HEK293T (cell line): ENCODE measurements around the gene FANCG.

Experiments used
- CTCF ChIA-PET: fragments of 350-600 bp; formaldehyde crosslinking; extraction: SDS; loops from one replicate; lab custom pipeline; 2021; ENCODE audit warnings: antibody characterized with exemption, inconsistent platforms; lab: Yijun Ruan, JAX
- POLR2A ChIA-PET: fragments of 350-600 bp; formaldehyde crosslinking; extraction: SDS; loops from one replicate; lab custom pipeline; 2020; ENCODE audit warnings: antibody characterized with exemption, inconsistent platforms; lab: Yijun Ruan, JAX
- DNase-seq: peaks from one replicate; pipeline ENCODE4 v3.0.0; 2012; ENCODE audit warnings: mixed read lengths; ENCODE audit errors: extremely low spot score
- ARNT ChIP-seq: fragments of 450-650 bp; IDR thresholded peaks from 2 replicates; pipeline ENCODE4 v1.6.1; 2017; ENCODE audit warnings: mild to moderate bottlenecking
- BHLHE40 ChIP-seq: fragments of 450-650 bp; IDR thresholded peaks from 2 replicates; pipeline ENCODE4 v1.6.1; 2016; ENCODE audit warnings: mild to moderate bottlenecking, moderate library complexity, borderline replicate concordance
- CTBP1 ChIP-seq: fragments of 450-650 bp; IDR thresholded peaks from 2 replicates; pipeline ENCODE4 v1.6.1; 2016; ENCODE audit warnings: borderline replicate concordance
- ELF4 ChIP-seq: fragments of 450-650 bp; IDR thresholded peaks from 2 replicates; pipeline ENCODE4 v1.6.1; 2017; ENCODE audit warnings: antibody characterized with exemption
- FOXA1 ChIP-seq: fragments of 450-650 bp; IDR thresholded peaks from 2 replicates; pipeline ENCODE4 v1.6.1; 2016; ENCODE audit warnings: mild to moderate bottlenecking
- FOXK2 ChIP-seq: fragments of 450-650 bp; IDR thresholded peaks from 2 replicates; pipeline ENCODE4 v1.6.1; 2016; ENCODE audit warnings: mild to moderate bottlenecking
- FOXM1 ChIP-seq: fragments of 450-650 bp; IDR thresholded peaks from 2 replicates; pipeline ENCODE4 v1.6.1; 2017; ENCODE audit warnings: mild to moderate bottlenecking, borderline replicate concordance
- HDGF ChIP-seq: fragments of 450-650 bp; IDR thresholded peaks from 2 replicates; pipeline ENCODE4 v1.6.1; 2017; ENCODE audit warnings: antibody characterized with exemption, borderline replicate concordance
- L3MBTL2 ChIP-seq: fragments of 450-650 bp; conservative IDR thresholded peaks from 2 replicates; pipeline ENCODE4 v1.6.1; 2016; ENCODE audit warnings: mild to moderate bottlenecking
- LEF1 ChIP-seq: fragments of 450-650 bp; IDR thresholded peaks from 2 replicates; pipeline ENCODE4 v1.6.1; 2017; ENCODE audit warnings: mild to moderate bottlenecking, borderline replicate concordance
- NFRKB ChIP-seq: fragments of 450-650 bp; IDR thresholded peaks from 2 replicates; pipeline ENCODE4 v1.6.1; 2016; ENCODE audit warnings: mild to moderate bottlenecking, moderate library complexity
- PKNOX1 ChIP-seq: fragments of 450-650 bp; IDR thresholded peaks from 2 replicates; pipeline ENCODE4 v1.6.1; 2016
- SP1 ChIP-seq: fragments of 450-650 bp; IDR thresholded peaks from 2 replicates; pipeline ENCODE4 v1.6.1; 2017
- SUZ12 ChIP-seq: fragments of 450-650 bp; IDR thresholded peaks from 2 replicates; pipeline ENCODE4 v1.6.1; 2016; ENCODE audit warnings: mild to moderate bottlenecking
- TARDBP ChIP-seq: fragments of 450-650 bp; IDR thresholded peaks from 2 replicates; pipeline ENCODE4 v1.6.1; 2016
- ZNF384 ChIP-seq: fragments of 450-650 bp; IDR thresholded peaks from 2 replicates; pipeline ENCODE4 v1.6.1; 2016

FANCG gene

GRCh38 chr9:35054185-35054835 lies 25.4 kb downstream of the FANCG start:
- CTCF ChIA-PET = no interaction called here
- no peak for DNase-seq
- TF ChIP-seq TARDBP = no peak
- POLR2A ChIA-PET = no interaction called here

DNA sequence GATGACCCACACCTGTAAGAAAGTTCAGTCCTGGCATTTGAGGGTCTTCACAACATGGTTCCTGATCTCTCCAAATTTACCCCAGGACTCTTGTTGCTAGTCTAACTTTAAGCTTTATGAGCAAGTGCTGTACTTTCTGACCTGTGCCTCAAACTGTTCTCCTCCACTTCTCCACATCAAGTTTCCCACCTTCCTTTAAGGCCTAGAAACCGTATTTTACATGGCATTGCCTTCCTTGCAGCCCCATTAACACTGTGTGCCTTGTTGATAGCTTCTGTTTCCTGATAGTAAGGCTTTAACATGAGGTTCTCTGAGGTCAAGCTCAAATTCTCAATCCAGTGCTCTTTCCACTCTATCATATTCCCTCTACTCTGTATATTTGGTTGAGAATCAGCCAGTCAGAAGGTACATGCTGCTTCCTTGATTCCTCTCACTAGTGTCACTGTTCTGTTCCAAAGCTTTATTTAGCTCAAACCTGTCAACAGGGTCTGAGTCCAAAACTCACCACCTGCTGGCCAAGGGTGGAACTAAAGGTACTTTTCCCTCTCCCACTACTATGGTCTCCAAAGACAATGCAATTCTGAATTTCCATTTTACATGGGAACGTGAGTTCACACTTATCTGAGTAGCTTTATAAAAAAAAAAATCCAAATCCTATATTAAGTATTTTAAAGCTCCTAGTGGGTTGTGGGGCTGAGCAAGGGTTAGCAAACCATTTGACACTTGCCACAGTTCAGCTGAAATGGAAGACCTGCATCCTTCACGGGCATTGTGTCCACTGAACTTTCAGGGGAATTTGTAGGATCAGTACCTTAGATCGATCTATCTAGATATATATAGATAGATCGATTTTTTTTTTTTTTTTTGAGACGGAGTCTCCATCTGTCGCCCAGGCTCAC lies 28.4 kb downstream of the FANCG start:
- TF ChIP-seq L3MBTL2 (no peak), FOXA1 (no peak), CTBP1 (no peak), SUZ12 (no peak), FOXK2 (no peak), ARNT (no peak), TARDBP (no peak), FOXM1 (no peak), HDGF (no peak), SP1 (no peak), BHLHE40 (no peak), ELF4 (no peak), NFRKB (no peak), LEF1 (no peak), ZNF384 (no peak)
- POLR2A ChIA-PET = interaction anchor here (0.8 to 1.6 kb wide), 4 partner anchors 20 to 62 kb away, joined by 3 to 4 read pairs (median 4); partner anchors contain the start of genes DNAJB5 and FANCG
- CTCF ChIA-PET = interaction anchor here (0.7 to 1.6 kb wide), 9 partner anchors 9 to 438 kb away, joined by 3 to 7 read pairs (median 5); no protein-coding TSS in a partner anchor
- peak; percentile 61 for DNase-seq

- CTCF ChIA-PET = no interaction called here
- DNase-seq = no peak
- POLR2A ChIA-PET = no interaction called here
- no peak for TF ChIP-seq LEF1
These were observed 31.2 kb downstream of the FANCG start for GRCh38 chr9:35048511-35048910.

GRCh38 chr9:35044071-35044470 lies 35.7 kb downstream of the FANCG start:
- no peak for TF ChIP-seq L3MBTL2
- TF ChIP-seq ELF4 = no peak
- TF ChIP-seq FOXK2 = no peak
- TF ChIP-seq SP1 = no peak
- TF ChIP-seq SUZ12 = no peak
- TF ChIP-seq TARDBP = no peak
- TF ChIP-seq ZNF384 = no peak
- no peak for TF ChIP-seq FOXA1
- no peak for TF ChIP-seq LEF1
- no peak for TF ChIP-seq HDGF
- TF ChIP-seq FOXM1 = no peak
- no peak for TF ChIP-seq BHLHE40
- no peak for TF ChIP-seq PKNOX1
- no peak for TF ChIP-seq NFRKB
- no peak for TF ChIP-seq ARNT
- TF ChIP-seq CTBP1 = no peak
- POLR2A ChIA-PET = interaction anchor here (1.4 kb wide), 1 partner anchor 28 kb away, joined by 4 read pairs; the partner anchor contains the start of gene VCP
- no peak for DNase-seq
- CTCF ChIA-PET = no interaction called here

GRCh38 chr9:35042891-35043545 lies 36.7 kb downstream of the FANCG start:
- CTCF ChIA-PET = interaction anchor here (1.0 kb wide), 1 partner anchor 8 kb away, joined by 5 read pairs; no protein-coding TSS in a partner anchor
- TF ChIP-seq FOXM1 (no peak), ELF4 (no peak), BHLHE40 (no peak), LEF1 (no peak), CTBP1 (no peak), SUZ12 (no peak), FOXA1 (no peak), ARNT (no peak), ZNF384 (no peak), PKNOX1 (no peak), L3MBTL2 (no peak), SP1 (no peak), FOXK2 (no peak), NFRKB (no peak), TARDBP (no peak)
- DNase-seq = no peak
- POLR2A ChIA-PET = no interaction called here

GRCh38 chr9:35042081-35042604 lies 37.6 kb downstream of the FANCG start:
- TF ChIP-seq NFRKB (no peak), SUZ12 (no peak), FOXM1 (no peak), ARNT (no peak), L3MBTL2 (no peak), PKNOX1 (no peak), ELF4 (no peak), ZNF384 (no peak), FOXK2 (no peak), BHLHE40 (no peak), HDGF (no peak), CTBP1 (no peak), LEF1 (no peak), SP1 (no peak), FOXA1 (no peak), TARDBP (no peak)
- CTCF ChIA-PET = interaction anchor here (0.5 to 1.0 kb wide), 3 partner anchors 9 to 217 kb away, joined by 3 to 5 read pairs (median 5); partner anchors contain the start of gene FANCG
- no peak for DNase-seq
- POLR2A ChIA-PET = no interaction called here
